ENCODE measurements around the gene PIGC. TPM values are rescaled to one million over a fixed set of nuclear protein-coding genes. Genes with fewer than 3 reads are reported as not detected.

The PIGC gene
- total and polyA plus RNA-seq, 12 donors: 19.7 to 33.6 (median 25.2) TPM

DNA sequence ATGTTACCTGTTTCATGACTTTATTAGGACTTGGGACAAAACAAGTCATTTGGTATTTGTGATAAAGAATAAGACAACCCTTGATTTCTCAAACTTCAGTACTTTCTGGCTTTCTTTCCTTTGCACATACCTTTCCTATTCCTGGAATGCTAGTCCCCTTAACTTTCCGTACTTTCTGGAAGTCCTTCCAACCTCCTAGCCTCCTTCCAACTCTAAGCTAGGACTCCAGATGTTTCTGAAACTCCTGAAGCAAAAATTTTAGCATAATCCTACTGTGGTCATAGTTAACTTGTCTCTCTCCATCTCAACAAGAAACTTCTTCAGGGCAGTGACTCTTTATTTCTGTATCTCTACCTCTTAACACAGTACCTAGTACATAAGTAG is 43.2 kb downstream of the PIGC start:
- Histone ChIP-seq H3K9me3 (replicated peaks in 1 of 3) (no peaks in the 10 kb centered on the region), H3K36me3 (replicated peaks in 1 of 2) (no peaks in the 10 kb centered on the region), H3K4me1 (replicated peaks in 1 of 2) (peaks cover 14 to 35% of the 10 kb centered on the region in 2 donors), H3K4me3 (no peak overlapping the region), H3K27me3 (no peaks in the 10 kb centered on the region), H3K27ac (no peak overlapping the region)
- no peak for DNase-seq
- no peak for TF ChIP-seq POLR2A (IDR thresholded peaks at IDR 0.05)
- TF ChIP-seq, protein P1, sequence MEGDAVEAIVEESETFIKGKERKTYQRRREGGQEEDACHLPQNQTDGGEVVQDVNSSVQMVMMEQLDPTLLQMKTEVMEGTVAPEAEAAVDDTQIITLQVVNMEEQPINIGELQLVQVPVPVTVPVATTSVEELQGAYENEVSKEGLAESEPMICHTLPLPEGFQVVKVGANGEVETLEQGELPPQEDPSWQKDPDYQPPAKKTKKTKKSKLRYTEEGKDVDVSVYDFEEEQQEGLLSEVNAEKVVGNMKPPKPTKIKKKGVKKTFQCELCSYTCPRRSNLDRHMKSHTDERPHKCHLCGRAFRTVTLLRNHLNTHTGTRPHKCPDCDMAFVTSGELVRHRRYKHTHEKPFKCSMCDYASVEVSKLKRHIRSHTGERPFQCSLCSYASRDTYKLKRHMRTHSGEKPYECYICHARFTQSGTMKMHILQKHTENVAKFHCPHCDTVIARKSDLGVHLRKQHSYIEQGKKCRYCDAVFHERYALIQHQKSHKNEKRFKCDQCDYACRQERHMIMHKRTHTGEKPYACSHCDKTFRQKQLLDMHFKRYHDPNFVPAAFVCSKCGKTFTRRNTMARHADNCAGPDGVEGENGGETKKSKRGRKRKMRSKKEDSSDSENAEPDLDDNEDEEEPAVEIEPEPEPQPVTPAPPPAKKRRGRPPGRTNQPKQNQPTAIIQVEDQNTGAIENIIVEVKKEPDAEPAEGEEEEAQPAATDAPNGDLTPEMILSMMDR (IDR thresholded peaks at IDR 0.05): no peak
- 60 to 88% (median 74%) methylated on average over 1 of the region's 1 CpG for WGBS, 4 donors
- intact Hi-C loops (cut with DNase I): loop anchor here (10.0 kb wide), 2 partner anchors 396 to 406 kb away; no protein-coding TSS in a partner anchor

DNA sequence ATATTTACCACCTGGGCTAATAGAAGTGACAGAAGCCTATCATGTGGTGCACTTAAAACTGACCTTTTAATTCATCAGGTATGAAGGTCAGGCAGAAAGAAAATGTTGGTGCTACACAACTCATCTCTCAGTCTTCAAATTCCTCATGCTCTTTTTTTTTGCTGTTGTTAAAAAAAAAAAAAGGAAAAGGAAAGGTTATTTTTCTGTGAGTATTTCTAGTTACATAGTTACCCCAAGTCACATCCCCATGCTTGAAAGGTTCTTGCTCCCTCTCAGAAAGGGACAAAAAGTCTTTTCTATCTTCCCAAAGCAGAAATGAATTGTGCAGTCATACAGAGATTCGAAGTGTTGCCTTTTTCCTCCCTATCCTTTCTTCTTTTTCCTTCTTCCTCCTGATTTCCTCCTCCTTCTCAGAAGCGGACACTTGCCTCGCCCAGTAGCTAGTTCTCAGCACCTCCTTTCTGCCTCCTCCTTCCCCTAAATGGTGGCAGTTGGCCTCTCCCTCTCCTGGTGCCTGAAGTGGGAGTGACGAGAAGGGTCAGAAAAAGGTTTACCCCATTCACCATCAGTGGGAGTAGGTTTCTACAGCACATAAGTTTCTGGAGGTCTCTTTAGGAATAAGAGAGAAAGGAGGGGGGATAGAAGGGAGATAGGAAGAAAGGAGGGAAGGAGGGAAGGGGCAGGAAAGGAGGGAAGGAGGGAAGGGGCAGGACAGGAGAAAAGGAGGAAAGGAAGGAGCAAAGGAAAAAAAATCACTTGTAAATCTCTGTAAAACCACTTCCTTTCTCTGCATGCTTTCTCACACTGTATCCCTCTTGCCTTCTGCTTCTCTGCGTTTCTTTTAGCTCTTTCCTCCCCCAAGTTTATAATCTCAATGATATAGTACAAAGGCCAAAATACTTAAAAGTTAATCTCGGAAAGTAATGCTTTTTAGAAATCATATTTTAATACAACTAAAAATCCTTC is 43.8 kb downstream of the PIGC start:
- DNase-seq: no peak
- Histone ChIP-seq H3K36me3 (replicated peaks in 1 of 2) (no peaks in the 10 kb centered on the region), H3K4me3 (no peak overlapping the region), H3K9me3 (replicated peaks in 1 of 3) (no peaks in the 10 kb centered on the region), H3K27ac (peak overlapping the region in 1 of 5 donors; percentile 61), H3K4me1 (replicated peaks in 1 of 2) (peaks cover 14 to 35% of the 10 kb centered on the region in 2 donors), H3K27me3 (no peaks in the 10 kb centered on the region)
- TF ChIP-seq, protein P1 (IDR thresholded peaks at IDR 0.05): no peak
- no peak for TF ChIP-seq POLR2A (IDR thresholded peaks at IDR 0.05)
- intact Hi-C loops (cut with DNase I): loop anchor here (10.0 kb wide), 3 partner anchors 115 to 405 kb away; no protein-coding TSS in a partner anchor
- 72 to 84% (median 80%) methylated on average over 6 of the region's 6 CpGs for WGBS, 4 donors

DNA sequence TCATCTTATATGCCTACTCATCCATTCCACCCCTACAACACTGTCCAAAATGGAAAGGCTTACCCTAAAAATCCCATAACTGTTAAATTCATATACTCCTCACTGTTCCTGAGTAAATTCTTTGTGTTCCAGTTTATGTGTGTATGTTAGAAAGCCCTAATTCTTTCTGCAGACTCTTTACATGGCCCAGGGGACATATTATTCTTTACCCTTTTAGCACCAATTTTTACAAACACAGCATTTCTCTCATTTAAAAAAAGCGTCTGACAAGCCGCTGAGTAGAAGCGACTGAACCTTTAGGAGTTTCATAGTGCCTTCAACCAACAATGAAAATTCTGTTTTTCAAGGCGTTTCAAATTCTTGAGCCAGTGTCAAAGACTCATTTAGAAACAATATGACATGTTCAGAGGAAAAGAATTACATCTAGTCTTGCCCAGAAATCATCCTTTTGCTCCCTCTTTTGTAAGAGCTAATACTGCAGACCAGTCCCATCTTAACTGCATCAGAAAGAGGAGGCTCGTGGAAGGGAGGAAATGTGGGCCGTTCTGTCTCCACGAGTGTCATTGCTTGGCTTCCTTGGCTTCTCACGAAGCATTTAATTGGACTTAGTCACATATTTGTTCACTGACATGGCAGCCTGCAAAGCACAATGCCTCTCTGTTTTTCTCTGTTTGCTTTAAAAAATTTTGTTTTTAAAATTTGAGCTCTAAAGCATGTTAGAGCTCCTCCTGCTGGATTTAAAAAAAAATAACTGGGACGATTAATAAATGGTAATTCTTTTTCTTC is 44.7 kb downstream of the PIGC start:
- Histone ChIP-seq H3K27me3 (no peaks in the 10 kb centered on the region), H3K4me3 (no peak overlapping the region), H3K9me3 (replicated peaks in 1 of 3) (no peaks in the 10 kb centered on the region), H3K36me3 (replicated peaks in 1 of 2) (no peaks in the 10 kb centered on the region), H3K4me1 (replicated peaks in 1 of 2) (peaks cover 18 to 38% of the 10 kb centered on the region in 2 donors), H3K27ac (peak overlapping the region in 4 of 5 donors; percentile 29 to 69 (median 48))
- peak; percentile 31 to 81 (median 60) for DNase-seq
- intact Hi-C loops (cut with DNase I): loop anchor here in 1 of 2 donors (10.0 kb wide), 1 partner anchor 114 kb away; no protein-coding TSS in a partner anchor
- TF ChIP-seq, protein P1 (IDR thresholded peaks at IDR 0.05): peak; percentile 56 to 79 (median 72)
- no peak for TF ChIP-seq POLR2A (IDR thresholded peaks at IDR 0.05)
- 29 to 35% (median 33%) methylated on average over 9 of the region's 9 CpGs for WGBS, 4 donors

DNA sequence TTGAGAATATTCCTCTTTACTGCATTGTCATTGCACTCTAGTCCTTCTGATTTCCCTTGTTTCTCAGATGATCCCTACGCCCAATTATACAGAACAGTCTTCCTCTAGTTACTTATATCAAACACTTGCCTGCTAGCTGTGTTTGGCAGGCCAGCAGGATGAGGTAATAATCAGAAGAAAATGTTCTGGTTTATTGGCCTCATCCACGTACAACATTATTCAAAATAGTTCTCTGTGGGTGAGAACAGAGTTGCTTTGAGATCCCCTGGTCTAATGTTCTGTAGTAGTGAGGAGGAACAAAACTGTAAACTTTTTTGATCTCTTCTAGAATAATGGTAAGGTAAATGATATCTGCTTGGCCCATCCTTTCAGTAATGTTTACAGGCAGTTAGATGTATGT is 45.7 kb downstream of the PIGC start:
- peak overlapping the region in 2 of 5 donors; percentile 61 to 69 for H3K27ac ChIP-seq
- no peak for DNase-seq
- no peaks in the 10 kb centered on the region for H3K27me3 ChIP-seq
- intact Hi-C loops (cut with DNase I): loop anchor here in 1 of 2 donors (10.0 kb wide), 1 partner anchor 113 kb away; no protein-coding TSS in a partner anchor
- no peak overlapping the region for H3K4me3 ChIP-seq
- WGBS, 4 donors: 53 to 67% (median 63%) methylated on average over 2 of the region's 2 CpGs
- no peaks in the 10 kb centered on the region for H3K9me3 ChIP-seq (replicated peaks in 1 of 3)
- peaks cover 20 to 48% of the 10 kb centered on the region in 2 donors for H3K4me1 ChIP-seq (replicated peaks in 1 of 2)
- H3K36me3 ChIP-seq (replicated peaks in 1 of 2): no peaks in the 10 kb centered on the region
- TF ChIP-seq, protein P1 (IDR thresholded peaks at IDR 0.05): no peak
- TF ChIP-seq POLR2A (IDR thresholded peaks at IDR 0.05): no peak

Measured in adrenal gland (tissue), 12 donors.